Uterus (tissue), 4 donors: ENCODE results near the gene PTCH1. TPM values are rescaled to one million over a fixed set of nuclear protein-coding genes. Genes with fewer than 3 reads are reported as not detected.

Experiments
- DNase-seq, 2 donors: peaks; one replicate each; pipeline ENCODE4 v3.0.0-alpha.2; 2019 to 2020
- H3K27ac ChIP-seq, 2 donors: fragments of 200-600 bp; sonication (generic); 1 replicate in 1 of 2; 2 replicates in 1 of 2; pipeline ENCODE4 v1.5.1; 2016 to 2018
- H3K27me3 ChIP-seq, 2 donors: fragments of 200-600 bp; sonication (generic); one replicate each; pipeline ENCODE4 v1.5.1; 2018 to 2019; ENCODE audit warnings: control low read depth in 1 of 2
- H3K36me3 ChIP-seq, 2 donors: fragments of 200-600 bp; sonication (generic); one replicate each; pipeline ENCODE4 v1.5.1; 2019; ENCODE audit warnings: control low read depth in 1 of 2
- H3K4me1 ChIP-seq, 2 donors: fragments of 200-600 bp; sonication (generic); one replicate each; pipeline ENCODE4 v1.5.1; 2018 to 2019; ENCODE audit warnings: control low read depth in 1 of 2
- H3K4me3 ChIP-seq, 2 donors: fragments of 200-600 bp; sonication (generic); 1 replicate in 1 of 2; 2 replicates in 1 of 2; pipeline ENCODE4 v1.5.1; 2018 to 2019; ENCODE audit warnings: mild to moderate bottlenecking in 1 of 2
- H3K9me3 ChIP-seq, 2 donors: fragments of 200-600 bp; sonication (generic); one replicate each; pipeline ENCODE4 v1.5.1; 2019; ENCODE audit warnings: control low read depth in 1 of 2
- POLR2A ChIP-seq, 2 donors: fragments of 450-650 bp; IDR thresholded peaks; one replicate each; pipeline ENCODE4 v1.6.1; 2016; ENCODE audit warnings: antibody characterized with exemption in 2 of 2, mild to moderate bottlenecking in 1 of 2, moderate library complexity in 1 of 2
- intact Hi-C: fragments of 100-400 bp; cut with DNase I; formaldehyde crosslinking; loops from one replicate; pipeline ENCODE4 v1.15.1; 2023; ENCODE audit warnings: low total_unique reads
- total RNA-seq, 4 donors: library from RNA; depleted of rRNA in 3 of 4; stranded (reverse); fragments of >200 nt in 3 of 4; gene quantifications; one replicate each; pipeline versions ENCODE4 v1.1.0 to v1.2.4, GENCODE V29; 2014 to 2023
- TF ChIP-seq, protein P1 (sequence below), 4 experiments: fragments of 200-600 bp in 2 of 4; fragments of 450-650 bp in 2 of 4; sonication (generic) in 2 of 4; IDR thresholded peaks; one replicate each; pipeline ENCODE4 v1.5.1; 2016 to 2019; ENCODE audit warnings: antibody characterized with exemption in 4 of 4, mild to moderate bottlenecking in 2 of 4, moderate library complexity in 1 of 4
- donor health status: DM: yes; HTN: yes; CAD: no.

PTCH1 gene
- total RNA-seq, 4 donors from 2014 or later, result 7.4 to 24.6 (median 10.8) TPM

DNA sequence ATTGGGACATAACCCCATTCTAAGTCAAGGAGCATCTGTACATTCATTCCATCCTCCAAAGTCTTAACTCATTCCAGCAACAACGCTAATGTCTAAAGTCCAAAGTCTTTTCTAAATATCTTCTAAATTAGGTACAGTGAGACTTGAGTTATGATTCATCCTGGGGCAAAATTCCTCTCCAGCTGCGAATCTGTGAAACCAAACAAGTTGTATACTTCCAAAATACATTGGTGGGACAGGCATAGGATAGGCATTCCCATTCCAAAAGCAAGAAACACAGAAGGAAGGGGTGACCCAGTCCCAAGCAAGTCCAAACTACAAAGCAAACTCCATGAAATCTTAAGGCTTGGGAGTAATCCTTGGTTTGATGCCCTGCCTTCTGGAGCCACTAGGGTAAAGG is 101.6 kb downstream of the PTCH1 start:
- H3K36me3 ChIP-seq, result no peaks in the 10 kb centered on the region
- no peak for DNase-seq
- H3K4me1 ChIP-seq, result no peaks in the 10 kb centered on the region

DNA sequence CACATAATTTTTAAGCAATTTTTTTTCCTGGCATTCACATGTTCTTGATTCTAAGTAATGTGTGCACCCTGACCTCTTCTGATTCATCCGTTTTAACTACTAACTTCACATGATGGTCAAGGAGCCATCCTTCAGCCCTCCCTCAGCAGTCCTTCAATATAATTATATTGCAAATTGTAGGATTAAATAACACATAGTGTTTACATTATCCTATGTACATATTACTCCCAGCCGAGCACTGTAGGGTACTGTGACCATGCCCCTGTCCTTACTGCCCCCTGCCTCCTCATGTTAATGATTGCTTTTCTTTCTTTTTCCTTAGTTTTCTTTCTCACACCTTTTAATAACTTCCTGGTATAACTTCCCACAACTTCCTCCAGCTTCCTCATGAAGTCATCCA is 103.0 kb downstream of the PTCH1 start:
- TF ChIP-seq POLR2A (IDR thresholded peaks at IDR 0.05), result no peak
- TF ChIP-seq, protein P1, sequence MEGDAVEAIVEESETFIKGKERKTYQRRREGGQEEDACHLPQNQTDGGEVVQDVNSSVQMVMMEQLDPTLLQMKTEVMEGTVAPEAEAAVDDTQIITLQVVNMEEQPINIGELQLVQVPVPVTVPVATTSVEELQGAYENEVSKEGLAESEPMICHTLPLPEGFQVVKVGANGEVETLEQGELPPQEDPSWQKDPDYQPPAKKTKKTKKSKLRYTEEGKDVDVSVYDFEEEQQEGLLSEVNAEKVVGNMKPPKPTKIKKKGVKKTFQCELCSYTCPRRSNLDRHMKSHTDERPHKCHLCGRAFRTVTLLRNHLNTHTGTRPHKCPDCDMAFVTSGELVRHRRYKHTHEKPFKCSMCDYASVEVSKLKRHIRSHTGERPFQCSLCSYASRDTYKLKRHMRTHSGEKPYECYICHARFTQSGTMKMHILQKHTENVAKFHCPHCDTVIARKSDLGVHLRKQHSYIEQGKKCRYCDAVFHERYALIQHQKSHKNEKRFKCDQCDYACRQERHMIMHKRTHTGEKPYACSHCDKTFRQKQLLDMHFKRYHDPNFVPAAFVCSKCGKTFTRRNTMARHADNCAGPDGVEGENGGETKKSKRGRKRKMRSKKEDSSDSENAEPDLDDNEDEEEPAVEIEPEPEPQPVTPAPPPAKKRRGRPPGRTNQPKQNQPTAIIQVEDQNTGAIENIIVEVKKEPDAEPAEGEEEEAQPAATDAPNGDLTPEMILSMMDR (IDR thresholded peaks at IDR 0.05), result no peak
- no peaks in the 10 kb centered on the region for H3K36me3 ChIP-seq
- intact Hi-C loops, result no loop called here
- no peak overlapping the region for H3K4me3 ChIP-seq
- no peak overlapping the region for H3K27ac ChIP-seq
- H3K9me3 ChIP-seq, result no peaks in the 10 kb centered on the region
- no peak for DNase-seq
- H3K27me3 ChIP-seq, result no peaks in the 10 kb centered on the region
- H3K4me1 ChIP-seq, result no peaks in the 10 kb centered on the region

More for the DNA sequence above, 101.6 kb downstream of the PTCH1 start:
- intact Hi-C loops, result no loop called here
- H3K27me3 ChIP-seq, result no peaks in the 10 kb centered on the region
- no peak for TF ChIP-seq POLR2A (IDR thresholded peaks at IDR 0.05)
- TF ChIP-seq, protein P1 (IDR thresholded peaks at IDR 0.05), result no peak
- no peak overlapping the region for H3K27ac ChIP-seq
- no peaks in the 10 kb centered on the region for H3K9me3 ChIP-seq
- no peak overlapping the region for H3K4me3 ChIP-seq

DNA sequence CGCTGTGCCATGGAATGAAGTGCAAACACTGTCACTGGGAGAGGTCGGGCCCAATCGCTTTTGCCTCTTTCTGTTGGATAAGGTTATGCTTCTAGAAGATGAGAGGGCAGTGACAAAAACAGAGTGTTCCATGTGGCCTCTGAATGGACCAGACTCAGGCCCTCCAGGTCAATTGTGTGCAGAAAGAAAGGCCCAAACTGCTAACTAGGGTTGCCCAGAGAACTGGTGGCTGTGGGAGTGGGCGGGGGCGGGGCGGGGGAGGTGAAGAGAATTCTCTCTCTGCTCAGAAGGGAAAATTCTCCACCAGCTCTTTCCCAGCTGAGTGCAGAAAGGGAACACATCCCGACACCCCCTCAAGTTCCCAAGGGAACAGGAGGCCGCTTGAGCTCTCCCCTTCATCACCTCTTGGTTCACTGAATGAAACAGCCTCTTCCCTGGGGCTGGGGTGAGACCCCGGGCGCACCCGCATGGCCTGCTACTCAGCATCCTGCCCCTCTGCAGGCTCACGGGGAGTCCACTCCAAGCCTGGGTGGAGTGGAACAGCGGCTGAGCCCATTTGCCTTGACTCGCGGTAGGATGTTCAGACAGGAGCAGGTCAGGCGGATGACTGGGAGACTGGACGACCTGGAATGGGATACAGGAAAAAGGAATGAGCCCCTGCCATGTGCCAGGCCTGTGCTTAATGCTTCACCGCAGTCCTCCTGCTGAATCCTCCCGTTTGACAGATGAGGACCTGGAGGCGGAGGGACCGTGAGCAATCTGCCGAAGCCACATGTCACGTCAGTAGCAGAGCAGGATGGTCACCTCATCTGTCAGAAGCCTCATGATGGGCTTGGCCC is 105.5 kb downstream of the PTCH1 start:
- no peak for DNase-seq
- Histone ChIP-seq H3K4me1 (no peaks in the 10 kb centered on the region), H3K27ac (no peak overlapping the region), H3K27me3 (no peaks in the 10 kb centered on the region), H3K36me3 (no peaks in the 10 kb centered on the region), H3K9me3 (no peaks in the 10 kb centered on the region), H3K4me3 (no peak overlapping the region)
- intact Hi-C loops, result no loop called here
- no peak for TF ChIP-seq POLR2A (IDR thresholded peaks at IDR 0.05)
- TF ChIP-seq, protein P1 (IDR thresholded peaks at IDR 0.05), result no peak

DNA sequence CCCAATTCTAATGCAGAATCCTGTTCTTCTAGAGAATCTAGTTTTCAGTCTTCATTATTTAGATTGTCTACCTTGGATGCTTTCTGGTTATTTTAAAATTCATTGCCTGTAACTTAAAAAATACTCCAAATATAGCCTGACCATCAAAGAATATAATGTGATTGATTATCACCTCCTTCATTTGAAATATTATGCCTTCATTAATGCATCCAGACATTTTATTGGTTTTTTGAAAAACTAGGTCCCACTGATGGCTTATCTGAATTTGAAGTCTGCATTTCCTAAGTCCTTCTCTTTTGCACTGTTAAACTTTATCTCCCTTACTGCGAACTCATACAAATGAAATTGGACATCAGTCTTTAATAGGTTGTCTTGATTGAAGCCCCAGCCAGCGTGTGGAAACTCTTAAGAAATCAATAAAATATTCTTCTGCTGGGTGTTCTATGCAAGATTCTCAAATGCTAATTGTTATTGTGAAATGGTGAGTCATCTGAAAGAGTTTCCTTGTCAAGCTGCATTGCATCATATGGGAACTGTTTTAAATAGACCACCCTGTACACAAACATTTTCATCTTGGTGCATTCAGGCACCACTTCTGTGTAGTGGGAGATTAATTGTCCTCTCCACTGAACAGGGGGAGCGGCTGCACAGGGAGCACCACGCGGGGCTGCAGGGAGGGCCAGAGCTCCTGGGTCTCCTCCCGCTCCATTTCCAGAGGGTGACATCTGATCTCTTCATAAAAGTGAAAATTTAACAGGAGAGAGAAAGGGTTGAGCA is 106.9 kb downstream of the PTCH1 start:
- TF ChIP-seq, protein P1 (IDR thresholded peaks at IDR 0.05), result no peak
- no peak for TF ChIP-seq POLR2A (IDR thresholded peaks at IDR 0.05)
- no peaks in the 10 kb centered on the region for H3K9me3 ChIP-seq
- intact Hi-C loops, result no loop called here
- H3K4me1 ChIP-seq, result no peaks in the 10 kb centered on the region
- no peak overlapping the region for H3K4me3 ChIP-seq
- no peaks in the 10 kb centered on the region for H3K36me3 ChIP-seq
- DNase-seq, result no peak
- H3K27me3 ChIP-seq, result no peaks in the 10 kb centered on the region
- H3K27ac ChIP-seq, result no peak overlapping the region

DNA sequence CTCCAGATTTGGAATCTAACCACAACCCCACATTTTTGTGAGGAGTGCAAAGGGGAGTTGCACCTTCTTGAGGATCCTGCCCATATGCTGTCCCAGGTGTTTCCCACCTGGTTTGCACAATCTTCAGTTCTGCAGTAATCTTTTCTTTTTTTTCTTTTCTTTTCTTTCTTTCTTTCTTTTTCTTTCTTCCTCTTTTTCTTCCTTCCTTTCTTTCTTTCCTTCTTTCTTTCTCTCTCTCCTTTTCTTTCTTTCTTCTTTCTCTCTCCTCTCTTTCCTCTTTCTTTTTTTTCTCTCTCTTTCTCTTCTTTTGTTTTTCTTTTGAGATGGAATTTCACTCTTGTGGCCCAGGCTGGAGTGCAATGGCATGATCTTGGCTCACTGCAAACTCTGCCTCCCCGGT is 109.2 kb downstream of the PTCH1 start:
- Histone ChIP-seq H3K9me3 (no peaks in the 10 kb centered on the region), H3K27me3 (no peaks in the 10 kb centered on the region), H3K27ac (no peak overlapping the region), H3K4me1 (no peaks in the 10 kb centered on the region), H3K4me3 (no peak overlapping the region), H3K36me3 (no peaks in the 10 kb centered on the region)
- TF ChIP-seq, protein P1 (IDR thresholded peaks at IDR 0.05), result no peak
- no peak for TF ChIP-seq POLR2A (IDR thresholded peaks at IDR 0.05)
- DNase-seq, result no peak
- intact Hi-C loops, result no loop called here
